H9 (cell line): ENCODE measurements around the gene COL19A1. TPM values are rescaled to one million over a fixed set of nuclear protein-coding genes. Genes with fewer than 3 reads are reported as not detected.

Source experiments
- DNase-seq: peaks from one replicate; pipeline ENCODE4 v3.0.0-alpha.2; 2017
- H2AFZ ChIP-seq: one replicate; pipeline ENCODE4 v1.6.1; 2013; ENCODE audit warnings: mild to moderate bottlenecking, low read length, control low read depth, moderate library complexity
- H2AK5ac ChIP-seq: 2 replicates; pipeline ENCODE4 v1.6.1; 2013; ENCODE audit warnings: low read length, control low read depth, mixed read lengths; ENCODE audit not compliant: insufficient read length
- H2BK120ac ChIP-seq: one replicate; pipeline ENCODE4 v1.6.1; 2013; ENCODE audit warnings: low read depth, mild to moderate bottlenecking, low read length, control low read depth, inconsistent platforms; ENCODE audit not compliant: poor library complexity, severe bottlenecking
- H2BK12ac ChIP-seq: 2 replicates; pipeline ENCODE4 v1.6.1; 2013; ENCODE audit warnings: low read length, control low read depth, mixed read lengths, low read depth; ENCODE audit not compliant: insufficient read length
- H2BK15ac ChIP-seq: 2 replicates; pipeline ENCODE4 v1.6.1; 2013; ENCODE audit warnings: low read depth, low read length, control low read depth
- H2BK20ac ChIP-seq: one replicate; pipeline ENCODE4 v1.6.1; 2013; ENCODE audit warnings: low read depth, mild to moderate bottlenecking, low read length, control low read depth, inconsistent platforms; ENCODE audit not compliant: poor library complexity, severe bottlenecking
- H2BK5ac ChIP-seq: 2 replicates; pipeline ENCODE4 v1.6.1; 2013; ENCODE audit warnings: low read length, control low read depth, mixed read lengths; ENCODE audit not compliant: insufficient read length
- H3K14ac ChIP-seq: 2 replicates; pipeline ENCODE4 v1.6.1; 2013; ENCODE audit warnings: low read length, control low read depth; ENCODE audit not compliant: insufficient read depth
- H3K18ac ChIP-seq: 2 replicates; pipeline ENCODE4 v1.6.1; 2013; ENCODE audit warnings: low read depth, mild to moderate bottlenecking, mixed read lengths, low read length, control low read depth; ENCODE audit not compliant: insufficient read length
- H3K23ac ChIP-seq: 2 replicates; pipeline ENCODE4 v1.6.1; 2013; ENCODE audit warnings: low read length, control low read depth, mixed read lengths, low read depth; ENCODE audit not compliant: insufficient read length
- H3K23me2 ChIP-seq: 2 replicates; pipeline ENCODE4 v1.6.1; 2013; ENCODE audit warnings: low read depth, mild to moderate bottlenecking, mixed read lengths, low read length, control low read depth; ENCODE audit not compliant: insufficient read length, poor library complexity, severe bottlenecking
- H3K27ac ChIP-seq: 2 replicates; pipeline ENCODE4 v1.5.1; 2013; ENCODE audit warnings: low read length, control low read depth, mixed read lengths, low read depth; ENCODE audit not compliant: insufficient read length
- H3K27me3 ChIP-seq: 2 replicates; pipeline ENCODE4 v1.6.1; 2013; ENCODE audit warnings: low read length, control low read depth, inconsistent platforms; ENCODE audit not compliant: insufficient read depth
- H3K4ac ChIP-seq: 2 replicates; pipeline ENCODE4 v1.6.1; 2013; ENCODE audit warnings: low read depth, mild to moderate bottlenecking, control low read depth, inconsistent platforms, low read length, moderate library complexity
- H3K4me1 ChIP-seq: 2 replicates; pipeline ENCODE4 v1.6.1; 2013; ENCODE audit warnings: low read length, control low read depth, inconsistent platforms; ENCODE audit not compliant: insufficient read depth
- H3K4me2 ChIP-seq: 2 replicates; pipeline ENCODE4 v1.6.1; 2013; ENCODE audit warnings: low read length, control low read depth, mixed read lengths; ENCODE audit not compliant: insufficient read length, insufficient read depth
- H3K56ac ChIP-seq: 2 replicates; pipeline ENCODE4 v1.6.1; 2013; ENCODE audit warnings: low read depth, mild to moderate bottlenecking, mixed read lengths, low read length, control low read depth; ENCODE audit not compliant: insufficient read length
- H3K79me1 ChIP-seq: 2 replicates; pipeline ENCODE4 v1.6.1; 2013; ENCODE audit warnings: low read depth, mild to moderate bottlenecking, moderate library complexity, low read length, control low read depth, inconsistent platforms; ENCODE audit not compliant: insufficient read depth, poor library complexity, severe bottlenecking
- H3K79me2 ChIP-seq: 2 replicates; pipeline ENCODE4 v1.6.1; 2013; ENCODE audit warnings: low read length, control low read depth, inconsistent platforms; ENCODE audit not compliant: insufficient read depth
- H3K9ac ChIP-seq: 2 replicates; pipeline ENCODE4 v1.6.1; 2013; ENCODE audit warnings: low read length, control low read depth, mixed read lengths; ENCODE audit not compliant: insufficient read length; ENCODE audit errors: extremely low read depth
- H3K9me3 ChIP-seq: one replicate; pipeline ENCODE4 v1.6.1; 2013; ENCODE audit warnings: low read depth, low read length, inconsistent platforms; ENCODE audit not compliant: control insufficient read depth
- H3T11ph ChIP-seq: one replicate; pipeline ENCODE4 v1.6.1; 2013; ENCODE audit warnings: mild to moderate bottlenecking, low read length, control low read depth, inconsistent platforms
- H4K20me1 ChIP-seq: one replicate; pipeline ENCODE4 v1.6.1; 2013; ENCODE audit not compliant: control insufficient read depth, insufficient read length, insufficient read depth
- H4K5ac ChIP-seq: 2 replicates; pipeline ENCODE4 v1.6.1; 2013; ENCODE audit warnings: low read depth, mild to moderate bottlenecking, mixed read lengths, low read length, control low read depth; ENCODE audit not compliant: insufficient read length
- H4K8ac ChIP-seq: replicated peaks from 2 replicates; pipeline ENCODE4 v1.6.1; 2013; ENCODE audit warnings: low read length, control low read depth, mixed read lengths, low read depth; ENCODE audit not compliant: insufficient read length
- H4K91ac ChIP-seq: 2 replicates; pipeline ENCODE4 v1.6.1; 2013; ENCODE audit warnings: low read depth, mild to moderate bottlenecking, moderate library complexity, mixed read lengths, low read length, control low read depth; ENCODE audit not compliant: insufficient read length
- H3K27ac Mint-ChIP-seq, 3 experiments: 2 replicates in 2 of 3; 3 replicates in 1 of 3; pipeline ENCODE4 v1.8.0; 2020 to 2021; ENCODE audit warnings: mixed read lengths in 3 of 3, mild to moderate bottlenecking in 1 of 3, moderate library complexity in 1 of 3
- H3K27me3 Mint-ChIP-seq: 2 replicates; pipeline ENCODE4 v1.8.0; 2021; ENCODE audit warnings: low read depth, mild to moderate bottlenecking, moderate library complexity, mixed read lengths
- H3K36me3 Mint-ChIP-seq, 3 experiments: 2 replicates in 2 of 3; 3 replicates in 1 of 3; pipeline ENCODE4 v1.8.0; 2020 to 2021; ENCODE audit warnings: low read depth in 3 of 3, mixed read lengths in 3 of 3; ENCODE audit not compliant: insufficient read depth in 1 of 3
- H3K4me1 Mint-ChIP-seq, 2 experiments: 2 replicates each; pipeline ENCODE4 v1.8.0; 2020; ENCODE audit warnings: mixed read lengths in 2 of 2
- H3K4me3 Mint-ChIP-seq, 2 experiments: 2 replicates in 1 of 2; 3 replicates in 1 of 2; pipeline ENCODE4 v1.8.0; 2020 to 2021; ENCODE audit warnings: mild to moderate bottlenecking in 2 of 2, mixed read lengths in 2 of 2, moderate library complexity in 1 of 2
- H3K9me3 Mint-ChIP-seq, 2 experiments: 2 replicates in 1 of 2; 3 replicates in 1 of 2; pipeline ENCODE4 v1.8.0; 2020; ENCODE audit warnings: mild to moderate bottlenecking in 2 of 2, mixed read lengths in 2 of 2, moderate library complexity in 1 of 2
- WGBS: extraction: QIAGEN DNeasy Blood & Tissue Kit; methylation state at CpG from one replicate; pipeline ENCODE4 v1.1.7; 2013; ENCODE audit warnings: missing lambda C conversion rate, low lambda C conversion rate, mixed read lengths; ENCODE audit not compliant: insufficient read length; ENCODE audit errors: extremely low coverage; 5-methylcytosine and 5-hydroxymethylcytosine counted together
- total RNA-seq: library from RNA; stranded (reverse); gene quantifications from 2 replicates; pipeline ENCODE4 v1.2.1, GENCODE V29; 2021
- TF ChIP-seq, protein P1 (sequence below): fragments of 200-600 bp; sonication (generic); conservative IDR thresholded peaks from 3 replicates; pipeline ENCODE4 v1.8.0; 2021; ENCODE audit warnings: antibody characterized with exemption, mild to moderate bottlenecking

COL19A1 gene
- total RNA-seq, 1 experiment from 2014 or later: not detected

DNA sequence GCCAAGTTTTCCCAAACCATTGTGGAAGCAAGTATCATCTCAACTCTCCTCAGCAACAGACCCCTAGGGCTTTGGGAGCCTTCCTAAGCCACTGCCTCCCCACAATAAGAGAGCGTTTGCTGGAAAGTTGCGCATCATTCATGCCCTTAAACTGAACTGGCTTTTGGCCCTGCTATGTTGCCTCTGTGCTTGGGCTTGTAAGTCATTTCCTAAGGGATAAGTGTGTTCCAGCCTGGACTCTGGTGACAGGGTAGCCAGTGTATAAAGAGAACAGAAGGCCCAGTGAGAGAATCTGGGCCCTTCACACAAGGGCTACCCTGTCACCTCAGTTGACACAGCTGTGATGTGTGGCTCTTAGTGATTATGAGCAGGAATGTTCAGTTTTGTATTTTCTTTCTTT, 358.7 kb downstream of the COL19A1 start:
- no CpG with 5 or more reads among the region's 2 CpGs for WGBS
- no peaks in the 10 kb centered on the region for H3K23me2 ChIP-seq
- H4K5ac ChIP-seq: no peak overlapping the region
- no peak overlapping the region for H2AK5ac ChIP-seq
- H3K9me3 ChIP-seq: no peaks in the 10 kb centered on the region
- no peak overlapping the region for H3K27ac ChIP-seq
- no peaks in the 10 kb centered on the region for H3K79me2 ChIP-seq
- H2AFZ ChIP-seq: no peak overlapping the region
- no peaks in the 10 kb centered on the region for H3K79me1 ChIP-seq
- H3K27me3 ChIP-seq: no peaks in the 10 kb centered on the region
- H4K91ac ChIP-seq: no peak overlapping the region
- Mint-ChIP-seq H3K4me1 (peaks cover 10 to 11% of the 10 kb centered on the region in 2 experiments), H3K9me3 (no peaks in the 10 kb centered on the region), H3K36me3 (no peaks in the 10 kb centered on the region), H3K27me3 (no peaks in the 10 kb centered on the region), H3K4me3 (no peak overlapping the region), H3K27ac (peak overlapping the region in 2 of 3 experiments; percentile 89; a peak in 3 of 7 replicates)
- H2BK12ac ChIP-seq: no peak overlapping the region
- no peak overlapping the region for H3K14ac ChIP-seq
- no peak overlapping the region for H3K4ac ChIP-seq
- no peak overlapping the region for H2BK15ac ChIP-seq
- H3K56ac ChIP-seq: no peak overlapping the region
- H4K8ac ChIP-seq: no peak overlapping the region
- H3K18ac ChIP-seq: no peak overlapping the region
- no peak overlapping the region for H2BK120ac ChIP-seq
- H3K23ac ChIP-seq: no peak overlapping the region
- H2BK20ac ChIP-seq: no peak overlapping the region
- no peaks in the 10 kb centered on the region for H4K20me1 ChIP-seq
- TF ChIP-seq, protein P1, sequence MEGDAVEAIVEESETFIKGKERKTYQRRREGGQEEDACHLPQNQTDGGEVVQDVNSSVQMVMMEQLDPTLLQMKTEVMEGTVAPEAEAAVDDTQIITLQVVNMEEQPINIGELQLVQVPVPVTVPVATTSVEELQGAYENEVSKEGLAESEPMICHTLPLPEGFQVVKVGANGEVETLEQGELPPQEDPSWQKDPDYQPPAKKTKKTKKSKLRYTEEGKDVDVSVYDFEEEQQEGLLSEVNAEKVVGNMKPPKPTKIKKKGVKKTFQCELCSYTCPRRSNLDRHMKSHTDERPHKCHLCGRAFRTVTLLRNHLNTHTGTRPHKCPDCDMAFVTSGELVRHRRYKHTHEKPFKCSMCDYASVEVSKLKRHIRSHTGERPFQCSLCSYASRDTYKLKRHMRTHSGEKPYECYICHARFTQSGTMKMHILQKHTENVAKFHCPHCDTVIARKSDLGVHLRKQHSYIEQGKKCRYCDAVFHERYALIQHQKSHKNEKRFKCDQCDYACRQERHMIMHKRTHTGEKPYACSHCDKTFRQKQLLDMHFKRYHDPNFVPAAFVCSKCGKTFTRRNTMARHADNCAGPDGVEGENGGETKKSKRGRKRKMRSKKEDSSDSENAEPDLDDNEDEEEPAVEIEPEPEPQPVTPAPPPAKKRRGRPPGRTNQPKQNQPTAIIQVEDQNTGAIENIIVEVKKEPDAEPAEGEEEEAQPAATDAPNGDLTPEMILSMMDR: no peak
- DNase-seq: no peak
- no peak overlapping the region for H3T11ph ChIP-seq
- H3K4me1 ChIP-seq: peaks cover 2% of the 10 kb centered on the region; the same call in 1 of the 2 replicates
- no peak overlapping the region for H3K9ac ChIP-seq
- H2BK5ac ChIP-seq: no peak overlapping the region
- no peak overlapping the region for H3K4me2 ChIP-seq
